SJSA1 (cell line): ENCODE results near the gene PDE3A. TPM values are rescaled to one million over a fixed set of nuclear protein-coding genes. Genes with fewer than 3 reads are reported as not detected.

ENCODE experiments used
- DNase-seq, 2 experiments: peaks; one replicate each; pipeline ENCODE4 v3.0.0-alpha.2; 2015 to 2020; ENCODE audit warnings: low spot score in 2 of 2, low read depth in 1 of 2
- H3K27ac ChIP-seq: fragments of 250-450 bp; sonication (Bioruptor Pico); 2 replicates; pipeline ENCODE4 v1.5.1; 2020; ENCODE audit warnings: mild to moderate bottlenecking, moderate library complexity
- H3K27me3 ChIP-seq: fragments of 250-450 bp; sonication (Bioruptor Pico); replicated peaks from 2 replicates; pipeline ENCODE4 v1.5.1; 2020; ENCODE audit warnings: mild to moderate bottlenecking, moderate library complexity
- H3K36me3 ChIP-seq: fragments of 250-450 bp; sonication (Bioruptor Pico); 2 replicates; pipeline ENCODE4 v1.5.1; 2020; ENCODE audit warnings: mild to moderate bottlenecking
- H3K4me1 ChIP-seq: fragments of 250-450 bp; sonication (Bioruptor Pico); replicated peaks from 2 replicates; pipeline ENCODE4 v1.6.1; 2021; ENCODE audit warnings: mild to moderate bottlenecking
- H3K4me3 ChIP-seq: fragments of 250-450 bp; sonication (Bioruptor Pico); 2 replicates; pipeline ENCODE4 v1.5.1; 2020; ENCODE audit warnings: mild to moderate bottlenecking
- H3K9me3 ChIP-seq: fragments of 250-450 bp; sonication (Bioruptor Pico); replicated peaks from 2 replicates; pipeline ENCODE4 v1.5.1; 2020; ENCODE audit warnings: mild to moderate bottlenecking
- total RNA-seq: library from RNA; depleted of rRNA; stranded (reverse); fragments of >200 nt; shearing (Covaris generic); gene quantifications from 2 replicates; pipeline ENCODE4 v1.2.3, GENCODE V29; 2014

The PDE3A gene
- total RNA-seq, 1 experiment from 2014 or later: 0.13 TPM

- H3K9me3 ChIP-seq: no peaks in the 10 kb centered on the region
- no peak overlapping the region for H3K27ac ChIP-seq
- H3K36me3 ChIP-seq: no peaks in the 10 kb centered on the region
- no peaks in the 10 kb centered on the region for H3K27me3 ChIP-seq
- no peaks in the 10 kb centered on the region for H3K4me1 ChIP-seq
- peak in 1 of 2 experiments; percentile 16 for DNase-seq
- H3K4me3 ChIP-seq: no peak overlapping the region
Measured at GRCh38 chr12:20463913-20464524, 95.7 kb downstream of the PDE3A start.

- Histone ChIP-seq H3K4me3 (no peak overlapping the region), H3K27me3 (no peaks in the 10 kb centered on the region), H3K9me3 (no peaks in the 10 kb centered on the region), H3K27ac (no peak overlapping the region), H3K4me1 (no peaks in the 10 kb centered on the region), H3K36me3 (no peaks in the 10 kb centered on the region)
- no peak for DNase-seq
Measured at GRCh38 chr12:20469300-20469699, 101.0 kb downstream of the PDE3A start.

- H3K4me3 ChIP-seq: no peak overlapping the region
- H3K27ac ChIP-seq: no peak overlapping the region
- no peaks in the 10 kb centered on the region for H3K36me3 ChIP-seq
- H3K9me3 ChIP-seq: no peaks in the 10 kb centered on the region
- no peaks in the 10 kb centered on the region for H3K4me1 ChIP-seq
- H3K27me3 ChIP-seq: no peaks in the 10 kb centered on the region
- DNase-seq: no peak
Measured at GRCh38 chr12:20469756-20470155, 101.4 kb downstream of the PDE3A start.

GRCh38 chr12:20472102-20472782 lies 103.9 kb downstream of the PDE3A start:
- Histone ChIP-seq H3K36me3 (no peaks in the 10 kb centered on the region), H3K27ac (no peak overlapping the region), H3K9me3 (no peaks in the 10 kb centered on the region), H3K27me3 (no peaks in the 10 kb centered on the region), H3K4me3 (no peak overlapping the region), H3K4me1 (no peaks in the 10 kb centered on the region)
- DNase-seq: no peak

- no peaks in the 10 kb centered on the region for H3K9me3 ChIP-seq
Measured at GRCh38 chr12:20473133-20473532, 104.8 kb downstream of the PDE3A start.

GRCh38 chr12:20474016-20474415 lies 105.7 kb downstream of the PDE3A start:
- Histone ChIP-seq H3K9me3 (no peaks in the 10 kb centered on the region), H3K27me3 (no peaks in the 10 kb centered on the region), H3K4me1 (no peaks in the 10 kb centered on the region), H3K27ac (no peak overlapping the region), H3K4me3 (no peak overlapping the region), H3K36me3 (no peaks in the 10 kb centered on the region)
- no peak for DNase-seq

More at GRCh38 chr12:20473133-20473532, 104.8 kb downstream of the PDE3A start:
- no peak for DNase-seq
- Histone ChIP-seq H3K27ac (no peak overlapping the region), H3K4me3 (no peak overlapping the region), H3K36me3 (no peaks in the 10 kb centered on the region), H3K4me1 (no peaks in the 10 kb centered on the region), H3K27me3 (no peaks in the 10 kb centered on the region)

GRCh38 chr12:20474443-20474842 lies 106.1 kb downstream of the PDE3A start:
- no peaks in the 10 kb centered on the region for H3K9me3 ChIP-seq
- H3K27me3 ChIP-seq: no peaks in the 10 kb centered on the region
- no peak overlapping the region for H3K27ac ChIP-seq
- H3K4me3 ChIP-seq: no peak overlapping the region
- H3K4me1 ChIP-seq: no peaks in the 10 kb centered on the region
- DNase-seq: no peak
- H3K36me3 ChIP-seq: no peaks in the 10 kb centered on the region

GRCh38 chr12:20475542-20475941 lies 107.2 kb downstream of the PDE3A start:
- Histone ChIP-seq H3K27me3 (no peaks in the 10 kb centered on the region), H3K27ac (no peak overlapping the region), H3K4me1 (no peaks in the 10 kb centered on the region), H3K4me3 (no peak overlapping the region), H3K36me3 (no peaks in the 10 kb centered on the region), H3K9me3 (no peaks in the 10 kb centered on the region)
- DNase-seq: no peak

GRCh38 chr12:20476551-20476950 lies 108.2 kb downstream of the PDE3A start:
- no peak for DNase-seq
- Histone ChIP-seq H3K4me3 (no peak overlapping the region), H3K27ac (no peak overlapping the region)

GRCh38 chr12:20477255-20477654 lies 108.9 kb downstream of the PDE3A start:
- Histone ChIP-seq H3K27ac (no peak overlapping the region), H3K9me3 (no peaks in the 10 kb centered on the region), H3K4me3 (no peak overlapping the region), H3K36me3 (no peaks in the 10 kb centered on the region), H3K27me3 (no peaks in the 10 kb centered on the region), H3K4me1 (no peaks in the 10 kb centered on the region)
- DNase-seq: no peak

More at GRCh38 chr12:20476551-20476950, 108.2 kb downstream of the PDE3A start:
- H3K4me1 ChIP-seq: no peaks in the 10 kb centered on the region
- H3K27me3 ChIP-seq: no peaks in the 10 kb centered on the region
- H3K9me3 ChIP-seq: no peaks in the 10 kb centered on the region
- H3K36me3 ChIP-seq: no peaks in the 10 kb centered on the region

- Histone ChIP-seq H3K4me3 (no peak overlapping the region), H3K27ac (no peak overlapping the region), H3K27me3 (no peaks in the 10 kb centered on the region), H3K4me1 (no peaks in the 10 kb centered on the region), H3K9me3 (no peaks in the 10 kb centered on the region), H3K36me3 (no peaks in the 10 kb centered on the region)
- DNase-seq: no peak
Measured at GRCh38 chr12:20477672-20478071, 109.3 kb downstream of the PDE3A start.

- no peaks in the 10 kb centered on the region for H3K36me3 ChIP-seq
- H3K27ac ChIP-seq: no peak overlapping the region
- DNase-seq: no peak
- H3K9me3 ChIP-seq: no peaks in the 10 kb centered on the region
- peaks cover 10% of the 10 kb centered on the region for H3K4me1 ChIP-seq
- no peak overlapping the region for H3K4me3 ChIP-seq
- H3K27me3 ChIP-seq: no peaks in the 10 kb centered on the region
Measured at GRCh38 chr12:20482491-20483054, 114.2 kb downstream of the PDE3A start.

GRCh38 chr12:20483776-20484175 lies 115.4 kb downstream of the PDE3A start:
- no peaks in the 10 kb centered on the region for H3K27me3 ChIP-seq
- H3K9me3 ChIP-seq: no peaks in the 10 kb centered on the region
- no peaks in the 10 kb centered on the region for H3K36me3 ChIP-seq
- H3K4me3 ChIP-seq: no peak overlapping the region
- DNase-seq: no peak
- peaks cover 10% of the 10 kb centered on the region for H3K4me1 ChIP-seq
- no peak overlapping the region for H3K27ac ChIP-seq

GRCh38 chr12:20486233-20486632 lies 117.9 kb downstream of the PDE3A start:
- no peaks in the 10 kb centered on the region for H3K9me3 ChIP-seq
- H3K36me3 ChIP-seq: no peaks in the 10 kb centered on the region
- no peak overlapping the region for H3K27ac ChIP-seq
- no peak overlapping the region for H3K4me3 ChIP-seq
- H3K27me3 ChIP-seq: no peaks in the 10 kb centered on the region
- H3K4me1 ChIP-seq: peaks cover 10% of the 10 kb centered on the region
- DNase-seq: no peak
